GM13976 (cell line): ENCODE results near the gene GTF2H4.

Experiments
- DNase-seq: peaks from one replicate; pipeline ENCODE4 v3.0.0; 2012; ENCODE audit warnings: low spot score
- in situ Hi-C: fragments of 300-500 bp; cut with MboI; formaldehyde crosslinking; loops from one replicate; pipeline ENCODE4 v1.12.0; 2022; ENCODE audit warnings: low sequenced_read_pairs, mixed read lengths, inconsistent platforms; ENCODE audit not compliant: unreplicated experiment
- TF ChIP-seq, protein P1 (sequence below): IDR thresholded peaks from 2 replicates; pipeline ENCODE4 v1.5.1; 2012; ENCODE audit warnings: borderline replicate concordance, mild to moderate bottlenecking; ENCODE audit not compliant: insufficient read depth; ENCODE audit errors: extremely low read depth, missing control alignments, control extremely low read depth

The GTF2H4 gene

DNA sequence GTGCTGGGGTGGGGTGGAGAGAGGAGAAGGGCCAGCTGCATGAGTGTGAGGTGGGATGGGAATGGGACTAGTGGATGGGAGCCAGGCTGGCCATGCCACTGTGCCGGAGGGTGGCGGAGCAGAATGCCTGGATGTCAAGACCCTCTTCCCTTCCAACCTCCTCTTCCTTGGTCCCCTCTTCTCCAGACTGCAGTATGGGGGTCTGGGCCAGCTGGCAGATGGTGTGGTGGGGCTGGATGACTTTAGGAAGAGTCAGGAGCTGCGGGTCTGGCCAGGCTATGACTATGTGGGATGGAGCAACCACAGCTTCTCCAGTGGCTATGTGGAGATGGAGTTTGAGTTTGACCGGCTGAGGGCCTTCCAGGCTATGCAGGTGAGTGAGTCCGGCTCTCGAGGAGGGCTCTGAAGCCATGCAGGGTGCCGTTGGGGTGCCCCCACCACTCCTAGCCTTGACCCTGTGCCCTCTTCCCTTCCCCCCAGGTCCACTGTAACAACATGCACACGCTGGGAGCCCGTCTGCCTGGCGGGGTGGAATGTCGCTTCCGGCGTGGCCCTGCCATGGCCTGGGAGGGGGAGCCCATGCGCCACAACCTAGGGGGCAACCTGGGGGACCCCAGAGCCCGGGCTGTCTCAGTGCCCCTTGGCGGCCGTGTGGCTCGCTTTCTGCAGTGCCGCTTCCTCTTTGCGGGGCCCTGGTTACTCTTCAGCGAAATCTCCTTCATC lies 16.0 kb upstream of the GTF2H4 start:
- TF ChIP-seq, protein P1, sequence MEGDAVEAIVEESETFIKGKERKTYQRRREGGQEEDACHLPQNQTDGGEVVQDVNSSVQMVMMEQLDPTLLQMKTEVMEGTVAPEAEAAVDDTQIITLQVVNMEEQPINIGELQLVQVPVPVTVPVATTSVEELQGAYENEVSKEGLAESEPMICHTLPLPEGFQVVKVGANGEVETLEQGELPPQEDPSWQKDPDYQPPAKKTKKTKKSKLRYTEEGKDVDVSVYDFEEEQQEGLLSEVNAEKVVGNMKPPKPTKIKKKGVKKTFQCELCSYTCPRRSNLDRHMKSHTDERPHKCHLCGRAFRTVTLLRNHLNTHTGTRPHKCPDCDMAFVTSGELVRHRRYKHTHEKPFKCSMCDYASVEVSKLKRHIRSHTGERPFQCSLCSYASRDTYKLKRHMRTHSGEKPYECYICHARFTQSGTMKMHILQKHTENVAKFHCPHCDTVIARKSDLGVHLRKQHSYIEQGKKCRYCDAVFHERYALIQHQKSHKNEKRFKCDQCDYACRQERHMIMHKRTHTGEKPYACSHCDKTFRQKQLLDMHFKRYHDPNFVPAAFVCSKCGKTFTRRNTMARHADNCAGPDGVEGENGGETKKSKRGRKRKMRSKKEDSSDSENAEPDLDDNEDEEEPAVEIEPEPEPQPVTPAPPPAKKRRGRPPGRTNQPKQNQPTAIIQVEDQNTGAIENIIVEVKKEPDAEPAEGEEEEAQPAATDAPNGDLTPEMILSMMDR, result no peak
- in situ Hi-C loops, result no loop called here
- DNase-seq, result no peak

DNA sequence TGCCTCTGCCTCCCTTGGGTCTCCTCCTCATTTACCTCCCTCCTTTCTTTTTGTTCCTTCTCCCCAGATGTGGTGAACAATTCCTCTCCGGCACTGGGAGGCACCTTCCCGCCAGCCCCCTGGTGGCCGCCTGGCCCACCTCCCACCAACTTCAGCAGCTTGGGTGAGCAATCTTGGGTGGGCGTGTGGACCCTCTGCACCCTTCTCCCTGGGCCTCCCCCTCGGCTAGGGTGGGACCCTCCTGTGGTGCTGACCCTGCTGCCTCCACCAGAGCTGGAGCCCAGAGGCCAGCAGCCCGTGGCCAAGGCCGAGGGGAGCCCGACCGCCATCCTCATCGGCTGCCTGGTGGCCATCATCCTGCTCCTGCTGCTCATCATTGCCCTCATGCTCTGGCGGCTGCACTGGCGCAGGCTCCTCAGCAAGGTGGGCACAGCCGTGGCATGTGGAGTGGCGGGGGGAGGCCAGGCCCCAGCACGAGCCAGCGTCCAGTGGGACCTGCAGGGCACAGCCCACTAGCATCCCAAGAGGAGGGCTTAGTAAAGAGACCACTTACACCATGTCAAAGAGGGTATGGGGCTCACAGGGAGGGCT lies 14.9 kb upstream of the GTF2H4 start:
- in situ Hi-C loops, result no loop called here
- DNase-seq, result no peak
- TF ChIP-seq, protein P1, result no peak

DNA sequence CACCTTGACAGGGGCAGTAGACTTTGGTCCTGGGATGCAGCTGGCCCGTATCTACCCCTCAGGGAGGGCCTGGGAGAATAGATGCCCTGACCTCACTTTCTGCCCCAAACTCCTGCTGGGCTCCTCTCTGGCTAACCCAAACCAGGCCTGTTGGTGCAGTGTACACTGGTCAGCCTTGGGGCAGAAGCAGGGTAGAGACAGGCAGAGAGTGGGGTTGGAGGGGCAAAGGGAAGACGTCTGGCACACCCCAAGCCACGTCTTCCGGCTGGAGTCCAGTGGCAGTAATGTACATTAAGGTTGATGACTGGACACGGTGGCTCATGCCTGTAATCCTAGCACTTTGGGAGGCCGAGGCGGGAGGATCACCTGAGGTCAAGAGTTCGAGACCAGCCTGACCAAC lies 14.3 kb upstream of the GTF2H4 start:
- DNase-seq, result no peak
- TF ChIP-seq, protein P1, result no peak
- in situ Hi-C loops, result no loop called here

DNA sequence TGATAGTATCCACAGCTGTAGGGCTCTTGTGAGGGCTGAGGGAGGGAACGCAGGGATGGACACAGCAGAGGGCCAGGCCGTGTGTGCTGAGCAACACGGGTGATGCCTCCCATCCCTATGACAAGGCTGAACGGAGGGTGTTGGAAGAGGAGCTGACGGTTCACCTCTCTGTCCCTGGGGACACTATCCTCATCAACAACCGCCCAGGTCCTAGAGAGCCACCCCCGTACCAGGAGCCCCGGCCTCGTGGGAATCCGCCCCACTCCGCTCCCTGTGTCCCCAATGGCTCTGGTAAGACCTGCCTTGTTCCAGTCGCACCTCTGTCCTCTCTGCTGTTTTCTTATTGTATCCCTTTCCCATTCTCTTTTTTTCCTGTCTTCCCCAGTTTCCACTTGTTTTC lies 13.6 kb upstream of the GTF2H4 start:
- in situ Hi-C loops, result no loop called here
- no peak for DNase-seq
- TF ChIP-seq, protein P1, result no peak

DNA sequence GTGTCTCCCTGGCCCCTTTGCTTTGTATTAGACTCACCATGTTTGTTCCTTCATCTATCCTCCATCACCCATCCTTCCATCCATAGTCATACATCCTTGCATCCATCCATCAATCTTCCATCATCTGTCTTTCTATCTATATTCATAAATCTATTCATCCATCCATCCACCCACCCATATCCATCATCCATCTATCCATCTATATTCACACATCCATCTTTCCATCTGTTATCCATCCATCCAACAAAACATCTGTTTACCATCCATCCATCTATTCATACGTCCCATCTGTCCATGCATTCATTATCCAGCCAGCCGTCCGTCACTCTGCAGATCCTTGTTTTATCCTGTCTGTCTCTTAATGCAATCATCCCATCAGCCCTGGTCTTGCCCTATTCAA lies 13.1 kb upstream of the GTF2H4 start:
- no peak for DNase-seq
- TF ChIP-seq, protein P1, result no peak
- in situ Hi-C loops, result no loop called here

DNA sequence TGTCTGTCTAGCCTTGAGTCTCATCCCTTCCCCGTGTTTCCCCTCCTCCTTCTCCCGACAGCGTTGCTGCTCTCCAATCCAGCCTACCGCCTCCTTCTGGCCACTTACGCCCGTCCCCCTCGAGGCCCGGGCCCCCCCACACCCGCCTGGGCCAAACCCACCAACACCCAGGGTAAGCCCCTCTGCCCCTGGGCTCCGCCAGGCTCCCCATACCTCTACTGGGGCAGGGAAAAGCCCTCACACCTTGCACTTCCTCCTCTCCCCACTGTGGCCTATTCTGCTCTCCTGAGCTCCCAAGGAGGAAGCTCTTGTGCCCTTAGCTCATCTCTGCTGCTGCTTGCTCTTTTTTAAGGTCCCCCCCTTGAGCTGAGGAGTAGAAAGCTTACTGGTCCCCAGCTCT lies 12.7 kb upstream of the GTF2H4 start:
- TF ChIP-seq, protein P1, result no peak
- in situ Hi-C loops, result no loop called here

More for the DNA sequence above, 12.7 kb upstream of the GTF2H4 start:
- no peak for DNase-seq
